Smooth muscle cell (in vitro differentiated cells): ENCODE measurements around the gene CACFD1. TPM values are rescaled to one million over a fixed set of nuclear protein-coding genes. Genes with fewer than 3 reads are reported as not detected.

Experiments used
- DNase-seq: peaks from one replicate; lab custom pipeline; 2025; ENCODE audit not compliant: unreplicated experiment; lab: John Stamatoyannopoulos, UW
- H2AFZ ChIP-seq: fragments of 200-600 bp; sonication (generic); 2 replicates; pipeline ENCODE4 v1.6.0; 2016; ENCODE audit warnings: antibody characterized with exemption, low read depth, mild to moderate bottlenecking
- H3F3A ChIP-seq: fragments of 200-600 bp; sonication (generic); 2 replicates; pipeline ENCODE4 v1.6.0; 2017; ENCODE audit warnings: antibody characterized with exemption, low read depth
- H3K27ac ChIP-seq: fragments of 200-600 bp; sonication (generic); 2 replicates; pipeline ENCODE4 v1.5.1; 2016; ENCODE audit warnings: low read depth, mild to moderate bottlenecking
- H3K27me3 ChIP-seq: fragments of 200-600 bp; sonication (generic); 2 replicates; pipeline ENCODE4 v1.6.1; 2016; ENCODE audit warnings: low read depth, mild to moderate bottlenecking
- H3K36me3 ChIP-seq: fragments of 200-600 bp; sonication (generic); 2 replicates; pipeline ENCODE4 v1.5.1; 2016; ENCODE audit warnings: low read depth
- H3K4me1 ChIP-seq: fragments of 200-600 bp; sonication (generic); 2 replicates; pipeline ENCODE4 v1.5.1; 2016; ENCODE audit warnings: low read depth
- H3K4me2 ChIP-seq: fragments of 200-600 bp; sonication (generic); 2 replicates; pipeline ENCODE4 v1.6.0; 2016; ENCODE audit warnings: mild to moderate bottlenecking
- H3K4me3 ChIP-seq: fragments of 200-600 bp; sonication (generic); 2 replicates; pipeline ENCODE4 v1.5.1; 2016; ENCODE audit warnings: mild to moderate bottlenecking
- H3K79me2 ChIP-seq: fragments of 200-600 bp; sonication (generic); 2 replicates; pipeline ENCODE4 v1.6.0; 2016; ENCODE audit warnings: low read depth, mild to moderate bottlenecking
- H3K9ac ChIP-seq: fragments of 200-600 bp; sonication (generic); 2 replicates; pipeline ENCODE4 v1.6.0; 2016; ENCODE audit warnings: low read depth
- H3K9me3 ChIP-seq: fragments of 200-600 bp; sonication (generic); replicated peaks from 2 replicates; pipeline ENCODE4 v1.5.1; 2016; ENCODE audit warnings: low read depth
- H4K20me1 ChIP-seq: fragments of 200-600 bp; sonication (generic); 2 replicates; pipeline ENCODE4 v1.6.0; 2016; ENCODE audit warnings: low read depth
- CTCF ChIP-seq: fragments of 200-600 bp; sonication (generic); IDR thresholded peaks from 2 replicates; pipeline ENCODE4 v1.5.1; 2017; ENCODE audit warnings: borderline replicate concordance, mild to moderate bottlenecking, antibody characterized with exemption; ENCODE audit not compliant: insufficient read depth, poor library complexity, severe bottlenecking
- WGBS: methylation state at CpG from one replicate; pipeline ENCODE4 v1.1.7; 2016; ENCODE audit warnings: low lambda C conversion rate; 5-methylcytosine and 5-hydroxymethylcytosine counted together
- polyA plus RNA-seq: library from polyadenylated mRNA; unstranded; fragments of >200 nt; fragmentation: Nextera tagmentation; extraction: Ambion mirVana; gene quantifications from 2 replicates; pipeline ENCODE4 v1.2.1, GENCODE V29; 2016
- total RNA-seq: library from RNA; depleted of rRNA; stranded (reverse); fragments of >200 nt; gene quantifications from 2 replicates; pipeline ENCODE4 v1.2.3, GENCODE V29; 2014

Gene CACFD1
- total and polyA plus RNA-seq, 2 experiments from 2014 or later: 5.8 to 27.1 TPM

GRCh38 chr9:133471551-133472276, 11.9 kb downstream of the CACFD1 start:
- WGBS: 94% methylated on average over 27 of the region's 27 CpGs
- Histone ChIP-seq H3K27ac (no peak overlapping the region), H3K79me2 (no peaks in the 10 kb centered on the region), H3F3A (no peaks in the 10 kb centered on the region), H3K4me3 (no peak overlapping the region), H3K36me3 (no peaks in the 10 kb centered on the region), H3K9ac (no peak overlapping the region), H3K4me1 (no peaks in the 10 kb centered on the region), H2AFZ (no peak overlapping the region), H3K4me2 (no peak overlapping the region), H3K9me3 (no peaks in the 10 kb centered on the region), H4K20me1 (peaks cover 15% of the 10 kb centered on the region), H3K27me3 (no peaks in the 10 kb centered on the region)
- no peak for TF ChIP-seq CTCF
- DNase-seq: no peak

DNA sequence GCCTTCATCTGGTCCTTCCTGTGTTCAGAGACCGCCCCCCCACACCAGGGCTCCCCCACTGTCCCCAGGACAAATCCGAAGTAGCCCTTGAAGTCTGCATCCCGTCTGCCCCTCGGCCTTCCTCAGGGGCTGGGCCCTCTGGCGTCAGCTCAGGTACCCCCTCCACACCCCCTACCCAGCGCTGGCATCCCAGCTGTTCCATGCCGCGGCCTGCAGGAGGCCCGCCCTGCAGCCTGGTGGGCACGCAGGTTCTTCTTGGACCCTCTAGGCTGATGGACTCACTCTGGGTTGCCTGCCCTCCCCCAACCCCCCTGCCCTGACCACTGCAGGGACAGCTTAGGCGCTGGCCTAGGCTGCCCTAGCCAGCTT, 12.5 kb downstream of the CACFD1 start:
- H3K4me3 ChIP-seq: no peak overlapping the region
- H3K27ac ChIP-seq: no peak overlapping the region
- H3K9me3 ChIP-seq: no peaks in the 10 kb centered on the region
- H4K20me1 ChIP-seq: peaks cover 15% of the 10 kb centered on the region
- no peak for TF ChIP-seq CTCF
- no peaks in the 10 kb centered on the region for H3K4me1 ChIP-seq
- H2AFZ ChIP-seq: no peak overlapping the region
- H3F3A ChIP-seq: no peaks in the 10 kb centered on the region
- WGBS: 94% methylated on average over 7 of the region's 11 CpGs
- H3K4me2 ChIP-seq: no peak overlapping the region
- no peaks in the 10 kb centered on the region for H3K27me3 ChIP-seq
- no peaks in the 10 kb centered on the region for H3K36me3 ChIP-seq
- no peak overlapping the region for H3K9ac ChIP-seq
- H3K79me2 ChIP-seq: no peaks in the 10 kb centered on the region
- no peak for DNase-seq

DNA sequence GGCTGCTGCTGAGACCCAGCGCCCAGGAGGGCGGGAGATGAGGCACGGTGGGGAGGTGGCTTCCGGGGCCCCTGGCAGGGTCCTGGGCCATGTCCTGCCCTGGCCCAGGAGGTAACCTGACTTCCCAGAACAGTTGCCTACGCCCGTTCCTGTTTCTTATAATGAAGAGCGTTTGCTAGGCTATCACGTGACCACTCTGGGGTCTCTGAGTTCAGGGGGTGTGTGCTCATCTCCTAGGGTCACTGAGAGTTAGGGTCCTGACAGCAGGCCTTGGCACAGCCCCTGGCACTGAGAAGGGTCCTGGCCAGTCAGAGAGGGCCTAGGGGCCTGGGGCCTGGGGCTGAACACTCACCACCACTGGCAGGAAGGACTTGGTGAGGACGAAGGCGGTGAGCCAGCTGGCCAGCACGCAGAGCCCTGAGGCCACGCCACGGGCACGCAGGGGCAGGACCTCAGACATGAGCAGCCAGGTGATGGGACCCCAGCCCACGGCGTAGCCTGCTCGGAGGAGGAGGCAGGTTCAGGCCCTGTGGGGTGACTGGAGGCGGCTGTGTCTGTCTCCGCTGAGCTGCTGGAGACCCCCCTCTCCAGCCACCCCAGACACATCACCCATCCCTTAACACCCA, 13.1 kb downstream of the CACFD1 start:
- Histone ChIP-seq H3K27ac (no peak overlapping the region), H3K4me2 (no peak overlapping the region), H3K4me1 (peaks cover 1% of the 10 kb centered on the region), H2AFZ (no peak overlapping the region), H3K4me3 (no peak overlapping the region), H4K20me1 (peaks cover 15% of the 10 kb centered on the region), H3F3A (no peaks in the 10 kb centered on the region), H3K9me3 (no peaks in the 10 kb centered on the region), H3K27me3 (no peaks in the 10 kb centered on the region), H3K9ac (no peak overlapping the region), H3K36me3 (no peaks in the 10 kb centered on the region), H3K79me2 (peaks cover 2% of the 10 kb centered on the region)
- 99% methylated on average over 19 of the region's 19 CpGs for WGBS
- no peak for TF ChIP-seq CTCF
- DNase-seq: no peak
